Spleen (tissue), 7 donors: ENCODE measurements around the gene C11orf21.

ENCODE experiments used
- POLR2A ChIP-seq, 3 donors: fragments of 450-650 bp; IDR thresholded peaks; one replicate each; pipeline ENCODE4 v1.5.1; 2017; ENCODE audit warnings: antibody characterized with exemption in 3 of 3, mild to moderate bottlenecking in 1 of 3
- TF ChIP-seq, protein P1 (sequence below), 11 experiments: fragments of 200-600 bp in 7 of 11; fragments of 450-650 bp in 4 of 11; sonication (generic) in 4 of 11; IDR thresholded peaks in 8 of 11; conservative IDR thresholded peaks in 3 of 11; 1 replicate in 7 of 11; 2 replicates in 4 of 11; pipeline versions ENCODE4 v1.4.0 to v1.8.0; 2016 to 2021; ENCODE audit warnings: antibody characterized with exemption in 11 of 11, inconsistent platforms in 4 of 11, mild to moderate bottlenecking in 1 of 11
- donor health status: DM: no; HTN: no; CAD: no; lungs with moderate emphysema.
- donor health status: DM: no; HTN: no; CAD: no.
- donor health status: DM: no; HTN: no; CAD: no.

DNA sequence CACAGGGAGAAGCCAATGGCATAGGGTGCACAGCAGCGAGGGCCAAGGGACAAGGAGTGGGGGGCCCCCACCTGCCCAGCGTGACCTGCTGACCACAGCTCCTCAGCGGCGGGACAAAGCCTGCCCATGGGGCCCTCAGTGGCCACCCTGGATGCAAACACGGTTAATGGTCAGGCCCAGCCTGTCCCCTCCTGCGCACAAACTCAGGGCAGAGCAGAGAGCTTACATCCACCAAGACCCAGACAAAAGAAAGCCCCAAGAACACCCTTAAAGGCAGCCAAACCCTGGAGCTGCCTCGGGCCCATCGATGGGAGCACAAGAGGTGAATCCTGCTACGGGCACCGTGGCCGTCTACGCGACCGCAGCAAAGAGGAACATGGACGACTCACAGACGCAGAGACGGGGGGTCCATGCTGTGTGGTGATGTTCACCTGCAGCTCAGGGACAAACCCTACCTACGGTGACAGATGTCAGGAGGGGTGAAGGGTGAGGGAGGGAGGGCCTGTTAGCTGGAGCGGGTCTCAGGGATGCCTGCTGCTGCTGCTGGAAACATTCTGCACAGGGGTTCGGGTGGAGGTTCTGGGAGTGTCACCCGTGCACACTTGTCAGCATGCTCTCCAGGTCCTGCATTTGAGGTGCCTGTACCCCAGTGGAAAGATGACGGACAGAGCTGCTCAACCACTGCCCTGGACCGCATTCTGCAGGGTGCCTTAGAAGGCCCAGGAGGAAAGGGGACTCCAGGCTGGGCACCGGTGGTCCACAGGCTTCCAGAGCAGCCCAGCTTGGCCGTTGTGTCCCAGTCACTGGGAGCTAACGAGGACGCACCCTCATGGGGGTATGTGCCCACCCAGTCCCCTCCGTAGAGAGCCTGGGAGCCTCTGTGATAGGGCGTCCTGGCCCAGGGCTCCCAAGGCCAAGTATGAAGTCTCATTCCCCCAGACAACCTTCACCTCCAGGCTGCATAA, 42.9 kb downstream of the C11orf21 start:
- TF ChIP-seq, protein P1, sequence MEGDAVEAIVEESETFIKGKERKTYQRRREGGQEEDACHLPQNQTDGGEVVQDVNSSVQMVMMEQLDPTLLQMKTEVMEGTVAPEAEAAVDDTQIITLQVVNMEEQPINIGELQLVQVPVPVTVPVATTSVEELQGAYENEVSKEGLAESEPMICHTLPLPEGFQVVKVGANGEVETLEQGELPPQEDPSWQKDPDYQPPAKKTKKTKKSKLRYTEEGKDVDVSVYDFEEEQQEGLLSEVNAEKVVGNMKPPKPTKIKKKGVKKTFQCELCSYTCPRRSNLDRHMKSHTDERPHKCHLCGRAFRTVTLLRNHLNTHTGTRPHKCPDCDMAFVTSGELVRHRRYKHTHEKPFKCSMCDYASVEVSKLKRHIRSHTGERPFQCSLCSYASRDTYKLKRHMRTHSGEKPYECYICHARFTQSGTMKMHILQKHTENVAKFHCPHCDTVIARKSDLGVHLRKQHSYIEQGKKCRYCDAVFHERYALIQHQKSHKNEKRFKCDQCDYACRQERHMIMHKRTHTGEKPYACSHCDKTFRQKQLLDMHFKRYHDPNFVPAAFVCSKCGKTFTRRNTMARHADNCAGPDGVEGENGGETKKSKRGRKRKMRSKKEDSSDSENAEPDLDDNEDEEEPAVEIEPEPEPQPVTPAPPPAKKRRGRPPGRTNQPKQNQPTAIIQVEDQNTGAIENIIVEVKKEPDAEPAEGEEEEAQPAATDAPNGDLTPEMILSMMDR (IDR thresholded peaks at IDR 0.05 in 8 of 11, conservative IDR thresholded peaks at IDR 0.05 in 3 of 11): no peak
- TF ChIP-seq POLR2A (IDR thresholded peaks at IDR 0.05): no peak
